GM18909 (cell line): ENCODE data around the gene ATG4B.

Experiments
- ATAC-seq: cut with Tn5 transposase; IDR thresholded peaks from one replicate; pipeline ENCODE4 v1.9.1; 2021; ENCODE audit warnings: mild to moderate bottlenecking; ENCODE audit not compliant: unreplicated experiment, poor library complexity

Gene ATG4B

GRCh38 chr2:241612156-241613016 is 25.1 kb upstream of the ATG4B start:
- no peak for ATAC-seq

GRCh38 chr2:241613017-241613780 is 24.3 kb upstream of the ATG4B start:
- ATAC-seq, result no peak

- ATAC-seq, result no peak
Measured at GRCh38 chr2:241615041-241615440, 22.5 kb upstream of the ATG4B start.

- no peak for ATAC-seq
Measured at GRCh38 chr2:241615522-241616052, 21.9 kb upstream of the ATG4B start.

- no peak for ATAC-seq
Measured at GRCh38 chr2:241616168-241617125, 21.0 kb upstream of the ATG4B start.

- no peak for ATAC-seq
Measured at GRCh38 chr2:241617431-241618154, 19.9 kb upstream of the ATG4B start.

- ATAC-seq, result no peak
Measured at GRCh38 chr2:241618296-241618805, 19.1 kb upstream of the ATG4B start.

GRCh38 chr2:241618829-241619228 is 18.7 kb upstream of the ATG4B start:
- ATAC-seq, result no peak

GRCh38 chr2:241619597-241620418 is 17.7 kb upstream of the ATG4B start:
- no peak for ATAC-seq

- no peak for ATAC-seq
Measured at GRCh38 chr2:241620419-241620769, 17.1 kb upstream of the ATG4B start.

GRCh38 chr2:241627675-241628074 is 9.8 kb upstream of the ATG4B start:
- no peak for ATAC-seq

- ATAC-seq, result no peak
Measured at GRCh38 chr2:241629762-241630435, 7.6 kb upstream of the ATG4B start.

- ATAC-seq, result no peak
Measured at GRCh38 chr2:241632478-241633325, 4.8 kb upstream of the ATG4B start.

GRCh38 chr2:241633561-241633960 is 3.9 kb upstream of the ATG4B start:
- ATAC-seq, result no peak

- ATAC-seq, result no peak
Measured at GRCh38 chr2:241635756-241636155, 1.7 kb upstream of the ATG4B start.

- peak; percentile 31 for ATAC-seq
Measured at GRCh38 chr2:241636182-241637017, 1.1 kb upstream of the ATG4B start.
